Skin of body (tissue), 2 donors: ENCODE results near the gene CKS2. TPM values are rescaled to one million over a fixed set of nuclear protein-coding genes. Genes with fewer than 3 reads are reported as not detected.
A peak's percentile ranks its signal among the peaks of the same experiment; 100 is the strongest.
"Not testable (repeated sequence)": the region's sequence is repeated elsewhere in the genome, so short reads cannot be mapped to it uniquely, and the experiment has no call there.

ENCODE experiments used
- DNase-seq: peaks from one replicate; lab custom pipeline; 2025; lab: John Stamatoyannopoulos, UW
- total RNA-seq: library from RNA; depleted of rRNA; stranded (reverse); fragments of >200 nt; gene quantifications from one replicate; pipeline ENCODE4 v1.2.3, GENCODE V29; 2014

The CKS2 gene
- total RNA-seq, 1 donor from 2014 or later, result 32.4 TPM

- DNase-seq, result peak; percentile 66
Measured at GRCh38 chr9:89309608-89310474, 1.2 kb upstream of the CKS2 start.

- DNase-seq, result no peak
Measured at GRCh38 chr9:89311346-89312221, 589 bp downstream of the CKS2 start.

GRCh38 chr9:89312222-89312571, 1.2 kb downstream of the CKS2 start:
- DNase-seq, result no peak

- no peak for DNase-seq
Measured at GRCh38 chr9:89313842-89314241, 2.8 kb downstream of the CKS2 start.

- no peak for DNase-seq
Measured at GRCh38 chr9:89314955-89315354, 4.0 kb downstream of the CKS2 start.

GRCh38 chr9:89315482-89315881, 4.5 kb downstream of the CKS2 start:
- no peak for DNase-seq

- DNase-seq, result no peak
Measured at GRCh38 chr9:89317282-89317681, 6.3 kb downstream of the CKS2 start.

- DNase-seq, result peak; percentile 99
Measured at GRCh38 chr9:89318123-89319014, 7.4 kb downstream of the CKS2 start, which contains the start of gene SECISBP2. Gene SECISBP2, plus strand, starts transcription at chr9:89318500. Its CDS starts 77 bp downstream, at chr9:89318577.

- peak; percentile 40 for DNase-seq
Measured at GRCh38 chr9:89319015-89319905, 8.3 kb downstream of the CKS2 start.

GRCh38 chr9:89323390-89323789, 12.4 kb downstream of the CKS2 start:
- no peak for DNase-seq

GRCh38 chr9:89325733-89326132, 14.7 kb downstream of the CKS2 start:
- DNase-seq, result no peak

GRCh38 chr9:89328064-89328463, 17.1 kb downstream of the CKS2 start:
- no peak for DNase-seq

GRCh38 chr9:89329917-89330316, 18.9 kb downstream of the CKS2 start:
- DNase-seq, result no peak

- DNase-seq, result no peak
Measured at GRCh38 chr9:89330513-89330912, 19.5 kb downstream of the CKS2 start.

GRCh38 chr9:89339807-89340206, 28.8 kb downstream of the CKS2 start:
- DNase-seq, result no peak

- DNase-seq, result no peak
Measured at GRCh38 chr9:89340332-89340731, 29.3 kb downstream of the CKS2 start.

GRCh38 chr9:89342213-89342612, 31.2 kb downstream of the CKS2 start:
- no peak for DNase-seq

GRCh38 chr9:89342948-89343347, 32.0 kb downstream of the CKS2 start:
- no peak for DNase-seq

GRCh38 chr9:89343812-89344211, 32.8 kb downstream of the CKS2 start:
- DNase-seq, result not testable (repeated sequence)

- no peak for DNase-seq
Measured at GRCh38 chr9:89345476-89345875, 34.5 kb downstream of the CKS2 start.
